Aorta (tissue), 5 donors: ENCODE measurements around the gene HMMR. TPM values are rescaled to one million over a fixed set of nuclear protein-coding genes. Genes with fewer than 3 reads are reported as not detected.
"Not testable (repeated sequence)": the region's sequence is repeated elsewhere in the genome, so short reads cannot be mapped to it uniquely, and the experiment has no call there.

Experiments used
- ATAC-seq: fragments of 200-7000 bp; cut with Tn5 transposase; one replicate; pipeline ENCODE4 v1.9.1; 2022; ENCODE audit warnings: moderate library complexity; ENCODE audit not compliant: low FRiP score
- DNase-seq, 2 donors: peaks; one replicate each; pipeline ENCODE4 v3.0.0-alpha.2; 2020
- H3K27ac ChIP-seq, 2 donors: one replicate each; pipeline ENCODE4 v1.5.1; 2013; ENCODE audit warnings: low read length in 2 of 2, mild to moderate bottlenecking in 2 of 2, moderate library complexity in 2 of 2, control low read depth in 1 of 2, inconsistent platforms in 1 of 2, low read depth in 1 of 2
- H3K27me3 ChIP-seq, 2 donors: one replicate each; pipeline ENCODE4 v1.6.1; 2013; ENCODE audit warnings: control low read depth in 1 of 2, low read length in 1 of 2, mild to moderate bottlenecking in 1 of 2, moderate library complexity in 1 of 2; ENCODE audit not compliant: insufficient read depth in 2 of 2, control insufficient read depth in 1 of 2
- H3K36me3 ChIP-seq, 2 donors: one replicate each; pipeline ENCODE4 v1.6.1; 2013; ENCODE audit warnings: control low read depth in 1 of 2, low read length in 1 of 2, mild to moderate bottlenecking in 1 of 2; ENCODE audit not compliant: insufficient read depth in 2 of 2, control insufficient read depth in 1 of 2
- H3K4me1 ChIP-seq, 2 donors: one replicate each; pipeline ENCODE4 v1.6.1; 2013; ENCODE audit warnings: low read length in 2 of 2, control low read depth in 1 of 2, mild to moderate bottlenecking in 1 of 2, moderate library complexity in 1 of 2; ENCODE audit not compliant: insufficient read depth in 2 of 2, control insufficient read depth in 1 of 2
- H3K4me3 ChIP-seq, 2 donors: one replicate each; pipeline ENCODE4 v1.5.1; 2013; ENCODE audit warnings: low read length in 2 of 2, control low read depth in 1 of 2, mild to moderate bottlenecking in 1 of 2
- H3K9me3 ChIP-seq: one replicate; pipeline ENCODE4 v1.6.1; 2013; ENCODE audit warnings: mild to moderate bottlenecking, low read length; ENCODE audit not compliant: control insufficient read depth
- WGBS, 2 donors: extraction: QIAGEN DNeasy Blood & Tissue Kit; methylation state at CpG; one replicate each; pipeline ENCODE4 v1.1.7; 2013; 5-methylcytosine and 5-hydroxymethylcytosine counted together
- intact Hi-C, 2 donors: fragments of 100-400 bp; cut with DNase I; formaldehyde crosslinking; loops; one replicate each; pipeline versions ENCODE4 v1.14.2 to v1.15.0; 2022
- polyA plus RNA-seq, 2 donors: library from polyadenylated mRNA; stranded (reverse); fragments of 200-250 nt; gene quantifications; one replicate each; pipeline ENCODE4 v1.2.3, GENCODE V29; 2013
- total RNA-seq, 2 donors: library from RNA; stranded (reverse); fragmentation: NEBNext Ultra II Directional; extraction: Animal tissue kit (Norgen Biotek cat#: 25700); gene quantifications; one replicate each; pipeline ENCODE4 v1.2.1, GENCODE V29; 2021
- donor health status: healthy with polysubstance abuse.
- donor health status: Bipolar disorder and iron deficiency.
- donor health status: DM: no; HTN: no; CAD: no.
- donor health status: DM: no; HTN: no; CAD: no.
- donor health status: DM: yes; HTN: yes; CAD: no.

HMMR gene
- total and polyA plus RNA-seq, 4 donors, result 0.75 to 2.2 TPM; not detected in 2

GRCh38 chr5:163453705-163454104 lies 6.7 kb upstream of the HMMR start:
- no peak overlapping the region for H3K27ac ChIP-seq
- intact Hi-C loops, result no loop called here
- ATAC-seq, result no peak
- H3K36me3 ChIP-seq, result peaks cover 2 to 4% of the 10 kb centered on the region in 2 donors
- WGBS, 2 donors, result 17 to 34% methylated on average over 1 of the region's 1 CpG
- no peak overlapping the region for H3K4me3 ChIP-seq
- DNase-seq, result no peak
- H3K27me3 ChIP-seq, result no peaks in the 10 kb centered on the region
- no peaks in the 10 kb centered on the region for H3K4me1 ChIP-seq
- no peaks in the 10 kb centered on the region for H3K9me3 ChIP-seq

GRCh38 chr5:163455406-163455805 lies 5.0 kb upstream of the HMMR start:
- H3K36me3 ChIP-seq, DNase-seq, H3K27me3 ChIP-seq, H3K9me3 ChIP-seq, intact Hi-C loops, H3K27ac ChIP-seq, H3K4me1 ChIP-seq, ATAC-seq, H3K4me3 ChIP-seq: not testable (repeated sequence)
- WGBS, 2 donors, result 97 to 98% methylated on average over 17 of the region's 17 CpGs

GRCh38 chr5:163456029-163456589 lies 4.3 kb upstream of the HMMR start:
- WGBS, 2 donors, result 81 to 87% methylated on average over 2 of the region's 2 CpGs
- H3K27me3 ChIP-seq, result no peaks in the 10 kb centered on the region
- H3K36me3 ChIP-seq, result peaks cover 2 to 4% of the 10 kb centered on the region in 2 donors
- H3K4me1 ChIP-seq, result peaks cover 0 to 2% of the 10 kb centered on the region in 2 donors
- DNase-seq (no peak), ATAC-seq (no peak)
- no peak overlapping the region for H3K27ac ChIP-seq
- H3K4me3 ChIP-seq, result no peak overlapping the region
- H3K9me3 ChIP-seq, result no peaks in the 10 kb centered on the region
- intact Hi-C loops, result no loop called here

GRCh38 chr5:163456840-163457239 lies 3.6 kb upstream of the HMMR start:
- WGBS, 2 donors, result 93 to 98% methylated on average over 7 of the region's 7 CpGs
- Histone ChIP-seq H3K9me3 (no peaks in the 10 kb centered on the region), H3K36me3 (peaks cover 2% of the 10 kb centered on the region in 2 donors), H3K4me1 (peaks cover 0 to 2% of the 10 kb centered on the region in 2 donors), H3K4me3 (no peak overlapping the region), H3K27me3 (no peaks in the 10 kb centered on the region), H3K27ac (no peak overlapping the region)
- ATAC-seq, result no peak
- intact Hi-C loops, result no loop called here
- no peak for DNase-seq

- no peaks in the 10 kb centered on the region for H3K9me3 ChIP-seq
- ATAC-seq, result no peak
- no peak overlapping the region for H3K27ac ChIP-seq
- H3K4me1 ChIP-seq, result peaks cover 0 to 2% of the 10 kb centered on the region in 2 donors
- WGBS, 2 donors, result 42% methylated on average over 6 of the region's 6 CpGs
- intact Hi-C loops, result no loop called here
- no peak for DNase-seq
- no peaks in the 10 kb centered on the region for H3K27me3 ChIP-seq
- H3K36me3 ChIP-seq, result peaks cover 0 to 2% of the 10 kb centered on the region in 2 donors
- peak overlapping the region; percentile 45 to 89 for H3K4me3 ChIP-seq
These were observed 1.6 kb upstream of the HMMR start for GRCh38 chr5:163458778-163459385.

GRCh38 chr5:163459462-163459818 lies 992 bp upstream of the HMMR start:
- no peak for DNase-seq
- ATAC-seq, result no peak
- 0% methylated on average over 12 of the region's 12 CpGs for WGBS, 2 donors
- H3K4me3 ChIP-seq, result peak overlapping the region; percentile 45 to 89
- peaks cover 0 to 2% of the 10 kb centered on the region in 2 donors for H3K4me1 ChIP-seq
- H3K36me3 ChIP-seq, result peaks cover 0 to 2% of the 10 kb centered on the region in 2 donors
- no peaks in the 10 kb centered on the region for H3K9me3 ChIP-seq
- H3K27me3 ChIP-seq, result no peaks in the 10 kb centered on the region
- peak overlapping the region; percentile 8 to 97 for H3K27ac ChIP-seq
- intact Hi-C loops, result no loop called here

- 1% methylated on average over 59 of the region's 59 CpGs for WGBS, 2 donors
- H3K36me3 ChIP-seq, result peaks cover 0 to 2% of the 10 kb centered on the region in 2 donors
- H3K27me3 ChIP-seq, result no peaks in the 10 kb centered on the region
- intact Hi-C loops, result loop anchor here (1.0 to 5.0 kb wide), 2 partner anchors 45 to 47 kb away; partner anchors contain the start of gene MAT2B (in 2 of the 2)
- peaks cover 0 to 2% of the 10 kb centered on the region in 2 donors for H3K4me1 ChIP-seq
- peak within 1 kb of the TSS; percentile 45 to 89 for H3K4me3 ChIP-seq
- DNase-seq, result peak; percentile 98 to 100
- H3K9me3 ChIP-seq, result no peaks in the 10 kb centered on the region
- peak; percentile 99 for ATAC-seq
- H3K27ac ChIP-seq, result peak within 1 kb of the TSS; percentile 8 to 97
These were observed 442 bp upstream of the HMMR start, which contains the start of gene NUDCD2 for GRCh38 chr5:163459819-163460561. Gene NUDCD2 (minus strand): TSS chr5:163460102. CDS start chr5:163460050, 52 bp downstream.

GRCh38 chr5:163463063-163463435 lies 2.6 kb downstream of the HMMR start:
- intact Hi-C loops, result loop anchor here in 1 of 2 donors (5.0 kb wide), 1 partner anchor 44 kb away; the partner anchor contains the start of gene MAT2B
- Histone ChIP-seq H3K27me3 (no peaks in the 10 kb centered on the region), H3K4me1 (peaks cover 0 to 2% of the 10 kb centered on the region in 2 donors), H3K27ac (no peak overlapping the region), H3K36me3 (no peaks in the 10 kb centered on the region), H3K4me3 (no peak overlapping the region), H3K9me3 (no peaks in the 10 kb centered on the region)
- ATAC-seq, result no peak
- DNase-seq, result no peak
